ENCODE results near the gene AK1.

The AK1 gene

GRCh38 chr9:127829205-127829906 is 48.1 kb downstream of the AK1 start:
- H3K36me3 ChIP-seq (ENCODE audit: control insufficient read depth, insufficient read depth, low read length): no peaks in the 10 kb centered on the region
- no peak for DNase-seq

GRCh38 chr9:127828262-127829031 is 49.0 kb downstream of the AK1 start:
- peaks cover 4% of the 10 kb centered on the region for H3K4me1 ChIP-seq (ENCODE audit: control insufficient read depth, low read depth, low read length)
- WGBS (ENCODE audit: extremely low coverage, insufficient coverage, low lambda C conversion rate): no CpG with 5 or more reads among the region's 34 CpGs
- peak overlapping the region; percentile 44 for H3K18ac ChIP-seq (ENCODE audit: low read length)
- H3K4ac ChIP-seq (ENCODE audit: low read depth, low read length): no peak overlapping the region
- H3K79me2 ChIP-seq (ENCODE audit: control insufficient read depth, insufficient read depth, low read length): no peaks in the 10 kb centered on the region
- H3K9ac ChIP-seq (ENCODE audit: low read length): peak overlapping the region; percentile 75
- H3K23ac ChIP-seq (ENCODE audit: low read length): peak overlapping the region; percentile 94
- peak overlapping the region; percentile 19 for H3K27ac ChIP-seq (ENCODE audit: low read depth, low read length)
- H2BK5ac ChIP-seq (ENCODE audit: low read length): no peak overlapping the region
- no peaks in the 10 kb centered on the region for H3K79me1 ChIP-seq (ENCODE audit: low read length)
- no peaks in the 10 kb centered on the region for H3K36me3 ChIP-seq (ENCODE audit: control insufficient read depth, insufficient read depth, low read length)
- H3K4me3 ChIP-seq (ENCODE audit: low read length): no peak overlapping the region
- no peak overlapping the region for H2BK15ac ChIP-seq (replicated peaks; ENCODE audit: low read depth)
- H2AK5ac ChIP-seq (ENCODE audit: low read length): no peak overlapping the region
- H4K8ac ChIP-seq (ENCODE audit: low read depth, low read length): no peak overlapping the region
- H4K5ac ChIP-seq (ENCODE audit: low read length): no peak overlapping the region
- peak overlapping the region; percentile 86 for H3K56ac ChIP-seq (ENCODE audit: low read length)
- DNase-seq: peak; percentile 98
- no peaks in the 10 kb centered on the region for H3K27me3 ChIP-seq (ENCODE audit: insufficient read depth, low read length, poor library complexity)
- H3K4me2 ChIP-seq (ENCODE audit: low read length): peak overlapping the region; percentile 66
- H2BK120ac ChIP-seq (ENCODE audit: low read depth, low read length): no peak overlapping the region

More at GRCh38 chr9:127829205-127829906, 48.1 kb downstream of the AK1 start:
- Histone ChIP-seq H3K18ac (ENCODE audit: low read length) (no peak overlapping the region), H3K4me2 (ENCODE audit: low read length) (no peak overlapping the region), H2BK15ac (replicated peaks; ENCODE audit: low read depth) (no peak overlapping the region), H3K23ac (ENCODE audit: low read length) (peak overlapping the region; percentile 30), H3K27ac (ENCODE audit: low read depth, low read length) (no peak overlapping the region), H3K9ac (ENCODE audit: low read length) (no peak overlapping the region), H4K5ac (ENCODE audit: low read length) (no peak overlapping the region), H2BK5ac (ENCODE audit: low read length) (no peak overlapping the region), H4K8ac (ENCODE audit: low read depth, low read length) (no peak overlapping the region), H3K27me3 (ENCODE audit: insufficient read depth, low read length, poor library complexity) (no peaks in the 10 kb centered on the region), H3K4ac (ENCODE audit: low read depth, low read length) (no peak overlapping the region), H2AK5ac (ENCODE audit: low read length) (no peak overlapping the region), H3K79me2 (ENCODE audit: control insufficient read depth, insufficient read depth, low read length) (no peaks in the 10 kb centered on the region), H3K79me1 (ENCODE audit: low read length) (no peaks in the 10 kb centered on the region), H3K4me1 (ENCODE audit: control insufficient read depth, low read depth, low read length) (peaks cover 4% of the 10 kb centered on the region), H3K56ac (ENCODE audit: low read length) (no peak overlapping the region), H3K4me3 (ENCODE audit: low read length) (no peak overlapping the region), H2BK120ac (ENCODE audit: low read depth, low read length) (peak overlapping the region; percentile 16)
- no CpG with 5 or more reads among the region's 6 CpGs for WGBS (ENCODE audit: extremely low coverage, insufficient coverage, low lambda C conversion rate)

GRCh38 chr9:127826253-127826913 is 51.1 kb downstream of the AK1 start:
- Histone ChIP-seq H2BK5ac (ENCODE audit: low read length) (no peak overlapping the region), H3K4me3 (ENCODE audit: low read length) (no peak overlapping the region), H3K4me1 (ENCODE audit: control insufficient read depth, low read depth, low read length) (peaks cover 4% of the 10 kb centered on the region), H2BK15ac (replicated peaks; ENCODE audit: low read depth) (no peak overlapping the region), H3K27ac (ENCODE audit: low read depth, low read length) (no peak overlapping the region), H3K36me3 (ENCODE audit: control insufficient read depth, insufficient read depth, low read length) (no peaks in the 10 kb centered on the region), H4K5ac (ENCODE audit: low read length) (no peak overlapping the region), H3K79me1 (ENCODE audit: low read length) (no peaks in the 10 kb centered on the region), H3K79me2 (ENCODE audit: control insufficient read depth, insufficient read depth, low read length) (no peaks in the 10 kb centered on the region), H3K56ac (ENCODE audit: low read length) (no peak overlapping the region), H3K9ac (ENCODE audit: low read length) (no peak overlapping the region), H3K4me2 (ENCODE audit: low read length) (no peak overlapping the region), H4K8ac (ENCODE audit: low read depth, low read length) (no peak overlapping the region), H3K4ac (ENCODE audit: low read depth, low read length) (no peak overlapping the region), H2BK120ac (ENCODE audit: low read depth, low read length) (no peak overlapping the region), H3K18ac (ENCODE audit: low read length) (no peak overlapping the region), H3K27me3 (ENCODE audit: insufficient read depth, low read length, poor library complexity) (no peaks in the 10 kb centered on the region), H3K23ac (ENCODE audit: low read length) (peak overlapping the region; percentile 45), H2AK5ac (ENCODE audit: low read length) (no peak overlapping the region)
- no CpG with 5 or more reads among the region's 7 CpGs for WGBS (ENCODE audit: extremely low coverage, insufficient coverage, low lambda C conversion rate)
- no peak for DNase-seq

DNA sequence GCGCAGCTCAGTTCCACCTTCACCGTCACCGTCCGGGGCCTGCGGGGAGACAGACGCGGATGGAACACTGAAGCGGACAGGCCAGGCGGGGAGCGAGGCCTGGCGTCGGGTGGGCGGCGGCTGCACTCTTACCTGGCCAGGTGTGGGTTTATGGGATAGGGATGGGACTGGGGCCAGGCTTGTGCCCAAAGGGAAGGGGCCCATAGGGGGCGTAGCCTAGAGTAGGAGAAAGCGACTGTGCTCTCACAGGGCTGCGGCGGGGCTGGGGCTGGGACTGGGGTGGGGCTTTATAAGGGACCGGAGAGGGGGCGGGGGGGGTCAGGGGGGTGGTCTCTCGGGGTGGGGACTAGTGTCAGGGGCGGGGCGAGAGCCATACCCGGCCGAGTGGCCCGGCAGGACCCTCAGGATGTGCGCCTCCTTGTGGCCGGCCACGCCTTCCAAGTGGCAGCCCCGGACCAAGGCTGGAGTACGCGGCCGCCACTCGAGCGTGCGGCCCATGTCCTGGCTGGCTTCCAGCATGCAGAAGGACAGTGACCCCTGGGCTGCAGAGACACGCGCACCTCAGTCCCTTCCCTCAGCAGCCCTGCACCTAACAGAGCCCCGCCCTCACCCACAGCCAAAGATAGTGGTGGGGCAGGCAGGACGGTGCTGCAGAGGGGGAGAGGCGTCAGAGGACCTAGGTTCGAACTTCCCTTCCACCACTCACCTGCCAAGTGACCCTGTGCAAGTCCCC is 52.0 kb downstream of the AK1 start:
- Histone ChIP-seq H4K8ac (ENCODE audit: low read depth, low read length) (no peak overlapping the region), H3K4me1 (ENCODE audit: control insufficient read depth, low read depth, low read length) (peaks cover 4% of the 10 kb centered on the region), H3K36me3 (ENCODE audit: control insufficient read depth, insufficient read depth, low read length) (no peaks in the 10 kb centered on the region), H3K27ac (ENCODE audit: low read depth, low read length) (no peak overlapping the region), H2BK120ac (ENCODE audit: low read depth, low read length) (no peak overlapping the region), H3K79me1 (ENCODE audit: low read length) (no peaks in the 10 kb centered on the region), H3K4ac (ENCODE audit: low read depth, low read length) (no peak overlapping the region), H2AK5ac (ENCODE audit: low read length) (no peak overlapping the region), H3K4me2 (ENCODE audit: low read length) (peak overlapping the region; percentile 52), H3K79me2 (ENCODE audit: control insufficient read depth, insufficient read depth, low read length) (no peaks in the 10 kb centered on the region), H3K9ac (ENCODE audit: low read length) (peak overlapping the region; percentile 62), H2BK15ac (replicated peaks; ENCODE audit: low read depth) (no peak overlapping the region), H3K23ac (ENCODE audit: low read length) (no peak overlapping the region), H3K56ac (ENCODE audit: low read length) (peak overlapping the region; percentile 92), H3K27me3 (ENCODE audit: insufficient read depth, low read length, poor library complexity) (no peaks in the 10 kb centered on the region), H3K18ac (ENCODE audit: low read length) (no peak overlapping the region), H4K5ac (ENCODE audit: low read length) (no peak overlapping the region), H2BK5ac (ENCODE audit: low read length) (no peak overlapping the region), H3K4me3 (ENCODE audit: low read length) (no peak overlapping the region)
- no CpG with 5 or more reads among the region's 42 CpGs for WGBS (ENCODE audit: extremely low coverage, insufficient coverage, low lambda C conversion rate)
- DNase-seq: peak; percentile 81

GRCh38 chr9:127822108-127822507 is 55.4 kb downstream of the AK1 start:
- no peak overlapping the region for H2BK5ac ChIP-seq (ENCODE audit: low read length)
- H3K27me3 ChIP-seq (ENCODE audit: insufficient read depth, low read length, poor library complexity): no peaks in the 10 kb centered on the region
- no peak overlapping the region for H3K27ac ChIP-seq (ENCODE audit: low read depth, low read length)
- H3K36me3 ChIP-seq (ENCODE audit: control insufficient read depth, insufficient read depth, low read length): no peaks in the 10 kb centered on the region
- H3K23ac ChIP-seq (ENCODE audit: low read length): no peak overlapping the region
- H2BK120ac ChIP-seq (ENCODE audit: low read depth, low read length): no peak overlapping the region
- H3K4ac ChIP-seq (ENCODE audit: low read depth, low read length): no peak overlapping the region
- no CpG with 5 or more reads among the region's 4 CpGs for WGBS (ENCODE audit: extremely low coverage, insufficient coverage, low lambda C conversion rate)
- no peak overlapping the region for H3K9ac ChIP-seq (ENCODE audit: low read length)
- H4K5ac ChIP-seq (ENCODE audit: low read length): no peak overlapping the region
- no peak for DNase-seq
- H2AK5ac ChIP-seq (ENCODE audit: low read length): no peak overlapping the region
- H3K4me3 ChIP-seq (ENCODE audit: low read length): no peak overlapping the region
- no peak overlapping the region for H2BK15ac ChIP-seq (replicated peaks; ENCODE audit: low read depth)
- H3K79me2 ChIP-seq (ENCODE audit: control insufficient read depth, insufficient read depth, low read length): no peaks in the 10 kb centered on the region
- no peak overlapping the region for H3K18ac ChIP-seq (ENCODE audit: low read length)
- no peak overlapping the region for H4K8ac ChIP-seq (ENCODE audit: low read depth, low read length)
- H3K79me1 ChIP-seq (ENCODE audit: low read length): no peaks in the 10 kb centered on the region
- H3K56ac ChIP-seq (ENCODE audit: low read length): no peak overlapping the region
- H3K4me2 ChIP-seq (ENCODE audit: low read length): no peak overlapping the region
- H3K4me1 ChIP-seq (ENCODE audit: control insufficient read depth, low read depth, low read length): no peaks in the 10 kb centered on the region
